ENCODE results near the gene DTWD2.
"Not testable (repeated sequence)": the region's sequence is repeated elsewhere in the genome, so short reads cannot be mapped to it uniquely, and the experiment has no call there.

DTWD2 gene

DNA sequence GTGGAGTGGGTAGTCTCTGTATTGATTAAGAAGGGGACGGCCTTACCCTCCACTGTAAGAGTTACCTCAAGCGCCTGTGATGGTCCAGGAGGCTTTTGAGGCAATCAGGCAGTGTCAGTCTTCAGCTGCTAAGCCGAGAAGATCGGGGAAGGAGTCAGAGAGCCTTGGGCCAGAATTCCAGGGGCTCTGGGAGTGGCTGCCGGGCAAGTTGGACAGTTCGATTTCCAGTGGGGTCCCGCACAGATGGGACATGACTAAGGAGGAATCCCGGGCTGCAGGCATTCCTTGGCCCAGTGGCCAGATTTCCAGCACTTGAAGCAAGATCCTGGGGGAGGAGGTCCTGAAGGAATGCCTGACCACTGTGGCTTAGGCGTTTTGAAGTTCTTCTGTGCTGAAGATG lies 38.0 kb downstream of the DTWD2 start:
- not testable (repeated sequence) for DNase-seq (ENCODE audit: low read depth)

DNA sequence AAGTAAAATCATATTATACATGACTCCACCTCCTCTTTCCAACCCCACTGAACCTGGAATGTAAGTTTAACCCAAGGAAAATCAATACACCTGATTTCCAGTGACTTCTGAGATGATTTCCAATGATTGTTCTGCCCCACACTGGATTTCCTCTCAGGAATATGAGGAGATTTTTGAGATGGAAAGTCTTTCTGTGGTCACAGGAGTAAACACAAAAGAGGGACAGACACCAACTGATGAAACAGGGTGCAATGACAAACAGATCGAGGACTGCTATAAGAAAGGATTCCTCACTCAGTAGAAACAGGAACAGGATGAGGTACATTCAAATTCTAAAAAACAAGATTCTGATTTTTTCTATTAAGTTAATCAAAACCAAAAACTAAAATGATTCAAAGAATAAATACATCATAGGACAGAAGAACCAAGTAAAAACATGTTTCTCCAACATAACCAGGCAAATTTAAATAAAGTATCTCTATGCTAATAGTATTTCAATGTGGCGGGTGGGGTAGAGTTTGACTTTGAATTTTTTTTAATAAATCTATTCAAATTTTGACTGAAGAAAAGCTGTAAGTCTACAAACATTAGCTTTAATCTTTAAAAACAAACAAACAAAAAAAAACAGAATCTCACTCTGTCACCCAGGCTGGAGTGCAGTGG lies 42.1 kb downstream of the DTWD2 start:
- DNase-seq (ENCODE audit: low read depth) = no peak

DNA sequence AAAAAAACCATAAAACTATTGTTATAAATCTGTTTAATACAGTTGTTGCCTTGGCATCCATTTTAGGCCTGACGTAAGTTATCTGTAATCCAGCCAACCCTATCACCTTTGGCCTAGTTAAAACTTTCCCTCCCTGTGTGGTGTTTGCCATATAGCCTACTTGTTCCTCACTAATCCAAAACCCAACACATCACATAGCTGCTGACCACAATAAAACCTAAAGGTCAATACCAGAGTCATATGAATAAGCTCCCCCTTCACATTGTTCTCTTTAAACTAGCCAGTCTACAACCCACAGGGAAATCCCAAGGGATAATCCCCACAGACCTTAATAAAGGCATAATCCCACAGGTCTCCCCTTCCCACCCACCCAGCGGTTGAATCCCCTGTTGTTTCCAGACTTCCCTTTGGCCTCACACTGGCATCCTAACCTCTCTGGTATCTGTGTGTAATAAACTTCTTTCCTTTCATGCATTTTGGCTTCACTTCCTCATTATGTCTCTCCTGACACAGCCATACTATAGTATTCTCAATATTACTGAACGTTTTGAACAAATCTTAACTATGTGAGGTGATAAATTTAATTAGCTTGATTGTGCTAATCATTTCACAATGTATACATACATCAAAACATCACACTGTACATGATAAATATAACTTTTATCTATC lies 50.8 kb downstream of the DTWD2 start:
- DNase-seq (ENCODE audit: low read depth) = no peak

DNA sequence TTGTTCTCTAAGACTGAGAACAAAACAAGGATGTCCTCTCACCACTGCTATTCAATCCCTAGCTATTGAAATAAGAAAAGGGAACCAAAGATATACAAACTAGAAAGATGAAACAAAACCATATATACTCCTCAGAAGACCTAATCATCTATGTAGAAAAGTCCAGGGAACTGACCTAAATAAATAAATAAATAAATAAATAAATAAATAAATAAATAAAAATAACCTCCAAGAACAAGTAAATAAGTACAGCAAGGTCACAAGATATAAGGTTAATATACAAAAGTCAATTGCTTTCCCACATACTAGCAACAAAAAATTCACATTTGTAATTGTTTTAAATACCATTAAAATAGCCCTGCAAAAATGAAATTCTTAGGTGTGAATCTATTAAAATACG lies 54.6 kb downstream of the DTWD2 start:
- no peak for DNase-seq (ENCODE audit: low read depth)

DNA sequence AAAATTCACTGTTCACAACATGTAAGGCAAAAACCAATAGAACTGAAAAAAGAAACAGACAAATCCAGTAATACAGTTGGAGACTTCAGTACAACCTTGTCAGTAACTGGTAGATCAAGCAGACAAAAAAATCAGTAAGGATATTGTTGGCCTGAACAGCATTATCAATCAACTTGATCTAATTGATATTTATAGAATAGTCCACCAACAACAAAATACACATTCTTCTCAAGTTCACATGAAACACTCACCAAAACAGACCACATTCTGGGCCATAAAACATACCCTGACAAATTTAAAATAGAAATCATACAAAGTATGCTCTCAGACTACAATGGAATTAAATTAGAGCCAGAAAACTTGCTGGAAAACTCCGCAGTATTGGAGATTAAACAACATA lies 56.8 kb downstream of the DTWD2 start:
- no peak for DNase-seq (ENCODE audit: low read depth)

DNA sequence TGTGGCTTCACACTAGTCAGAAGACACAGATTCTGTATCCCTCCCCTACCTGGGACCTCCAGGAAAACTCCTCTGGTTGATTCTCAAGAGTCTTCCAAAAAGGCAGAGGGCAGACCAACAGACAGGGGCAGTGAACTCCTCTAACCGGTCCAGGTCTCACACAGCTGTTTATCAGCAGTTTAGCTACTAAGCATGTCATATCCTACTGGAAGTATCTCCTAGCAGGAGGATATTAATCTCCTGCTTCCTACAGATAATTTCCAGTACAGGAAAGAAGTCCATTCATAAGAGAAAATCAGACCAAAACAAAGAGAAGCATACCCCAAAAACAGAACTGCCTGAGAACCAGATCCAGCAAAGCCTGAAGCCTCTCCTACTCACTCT lies 64.3 kb downstream of the DTWD2 start:
- no peak for DNase-seq (ENCODE audit: low read depth)

DNA sequence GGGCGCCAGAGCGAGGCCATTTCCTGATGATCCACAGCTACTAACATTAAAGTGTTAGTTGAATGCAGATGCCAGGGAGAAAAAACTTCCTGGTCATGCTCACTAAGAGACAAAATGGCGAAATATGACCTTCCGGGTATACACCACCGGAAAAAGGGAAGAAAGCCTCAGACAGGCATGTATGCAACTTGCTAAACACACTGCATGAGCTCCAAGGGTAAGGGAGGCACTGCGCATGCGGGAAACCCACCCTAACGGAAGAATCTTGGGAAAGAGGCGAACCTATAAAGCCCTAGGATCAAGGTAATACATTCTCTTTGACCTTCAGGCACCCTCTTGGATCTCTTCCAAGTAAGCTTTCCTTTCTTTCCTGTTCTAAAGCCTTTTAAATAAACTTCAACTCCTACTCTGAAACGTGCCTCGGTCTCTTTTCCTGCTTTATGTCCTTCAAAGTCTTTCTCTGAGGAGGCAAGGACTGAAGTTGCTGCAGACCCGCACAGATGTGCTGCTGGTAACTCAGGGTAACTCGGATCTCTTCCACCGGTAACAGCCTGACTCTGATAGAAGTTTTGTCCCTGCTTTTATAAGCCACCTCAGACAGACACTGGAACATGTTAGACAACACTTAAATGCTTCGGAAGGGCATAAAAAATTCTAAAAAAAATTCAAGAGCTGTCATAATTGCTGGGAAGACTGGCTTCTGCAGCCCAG lies 64.9 kb downstream of the DTWD2 start:
- DNase-seq (ENCODE audit: low read depth) = no peak

DNA sequence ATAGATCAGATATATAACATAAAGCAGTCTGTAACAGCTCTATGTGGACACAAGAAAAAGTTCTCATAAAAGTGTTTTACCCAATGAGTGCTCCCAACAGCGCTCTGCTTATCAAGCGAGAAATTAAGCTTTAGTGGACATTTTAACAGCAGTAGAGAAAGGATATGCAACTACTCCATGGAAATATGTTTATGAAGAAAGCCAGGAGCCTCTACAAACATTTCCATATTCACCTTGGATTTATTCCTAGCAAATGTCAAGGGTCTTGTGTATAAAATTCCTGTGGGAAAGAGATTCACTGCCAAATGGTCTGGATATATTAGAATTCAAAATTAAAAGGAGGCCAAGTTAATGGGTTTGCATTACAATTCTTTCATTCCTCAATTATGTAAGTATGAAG lies 66.5 kb downstream of the DTWD2 start:
- DNase-seq (ENCODE audit: low read depth) = no peak

DNA sequence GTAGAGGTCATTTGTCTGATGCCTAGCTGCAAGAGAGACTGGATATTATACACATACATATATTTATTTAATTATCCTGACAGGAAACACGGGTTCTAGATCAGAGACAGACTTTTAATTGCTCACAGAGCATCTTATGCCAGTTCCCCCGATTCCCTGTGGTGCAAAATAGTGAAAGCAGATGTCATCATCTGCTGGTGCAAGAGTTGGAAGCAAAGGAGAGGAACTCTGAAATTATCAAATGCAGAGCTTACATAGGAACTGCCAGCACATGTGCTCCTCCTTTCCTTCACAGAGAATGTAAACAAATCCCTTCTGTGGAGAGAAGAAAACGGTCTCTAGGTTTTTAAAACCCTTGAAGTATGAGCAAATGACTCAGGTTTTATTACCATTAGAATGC lies 69.3 kb downstream of the DTWD2 start:
- no peak for DNase-seq (ENCODE audit: low read depth)

DNA sequence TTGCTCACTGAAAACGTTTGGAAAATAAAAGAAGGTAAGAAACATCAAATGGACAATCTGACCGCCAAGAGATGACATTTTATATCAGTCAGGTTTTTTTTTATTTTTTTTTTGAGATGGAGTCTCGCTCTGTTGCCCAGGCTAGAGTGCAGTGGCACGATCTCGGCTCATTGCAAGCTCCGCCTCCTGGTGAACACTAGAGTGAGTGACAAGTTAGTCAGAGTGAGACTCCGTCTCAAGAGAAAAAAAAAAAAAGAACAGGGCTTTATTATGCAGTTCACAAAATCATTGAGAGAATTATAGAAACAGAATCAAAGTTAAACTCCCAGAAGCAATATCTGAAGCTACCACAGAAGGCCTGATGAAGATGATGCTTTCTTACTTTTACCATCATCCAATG lies 70.1 kb downstream of the DTWD2 start:
- DNase-seq (ENCODE audit: low read depth) = no peak

DNA sequence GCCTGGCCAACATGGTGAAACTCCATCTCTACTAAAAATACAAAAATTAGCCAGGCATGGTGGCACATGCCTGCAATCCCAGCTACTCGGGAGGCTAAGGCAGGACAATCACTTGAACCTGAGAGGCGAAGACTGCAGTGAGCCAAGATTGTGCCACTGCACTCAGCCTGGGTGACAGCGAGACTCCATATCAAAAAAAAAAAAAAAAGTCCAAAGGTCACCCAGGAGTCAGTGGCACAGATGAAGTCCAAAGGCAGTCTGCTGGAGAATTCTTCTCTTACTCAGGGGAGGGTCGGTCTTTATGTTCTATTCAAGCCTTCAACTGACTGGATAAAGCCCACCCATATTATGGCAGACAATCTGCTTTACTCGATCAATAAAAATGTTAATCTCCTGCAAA lies 80.8 kb downstream of the DTWD2 start:
- not testable (repeated sequence) for DNase-seq (ENCODE audit: low read depth)

DNA sequence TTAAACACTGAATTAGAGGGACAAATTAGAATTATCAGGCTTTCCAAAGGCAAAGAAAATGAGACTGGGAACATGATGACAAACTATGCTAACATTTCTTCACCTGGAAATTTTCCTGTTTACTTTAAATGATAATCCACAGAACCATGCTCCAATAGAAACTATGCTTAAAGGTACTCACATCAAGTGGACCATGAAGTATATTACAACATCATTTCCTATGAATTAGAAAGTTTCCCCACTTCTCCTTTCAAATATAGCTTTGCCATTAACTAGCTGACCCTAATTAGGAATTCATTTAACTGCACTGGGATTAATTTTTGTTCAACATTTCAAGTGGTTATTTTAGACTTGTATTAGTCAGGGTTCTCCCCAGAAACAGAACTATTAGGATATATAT lies 81.4 kb downstream of the DTWD2 start:
- no peak for DNase-seq (ENCODE audit: low read depth)

DNA sequence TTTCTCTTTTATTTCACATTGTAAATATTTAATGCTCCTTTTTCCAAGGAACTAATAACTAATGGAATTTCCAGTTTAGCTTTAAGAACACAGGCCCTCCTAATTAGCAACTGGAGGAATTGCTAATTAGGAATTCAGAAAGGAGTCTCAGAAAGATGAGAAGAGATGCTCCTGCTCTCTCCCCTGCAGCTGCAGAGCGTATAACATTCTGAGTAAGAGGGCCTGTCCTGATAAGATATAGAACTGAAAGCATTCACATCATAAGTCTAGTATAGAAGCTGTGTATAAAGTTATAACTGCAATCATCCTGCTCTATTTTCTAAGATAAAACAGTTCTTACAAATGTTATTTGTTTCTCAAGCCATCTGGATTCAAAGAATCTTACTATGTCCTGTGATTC lies 83.2 kb downstream of the DTWD2 start:
- DNase-seq (ENCODE audit: low read depth) = no peak

DNA sequence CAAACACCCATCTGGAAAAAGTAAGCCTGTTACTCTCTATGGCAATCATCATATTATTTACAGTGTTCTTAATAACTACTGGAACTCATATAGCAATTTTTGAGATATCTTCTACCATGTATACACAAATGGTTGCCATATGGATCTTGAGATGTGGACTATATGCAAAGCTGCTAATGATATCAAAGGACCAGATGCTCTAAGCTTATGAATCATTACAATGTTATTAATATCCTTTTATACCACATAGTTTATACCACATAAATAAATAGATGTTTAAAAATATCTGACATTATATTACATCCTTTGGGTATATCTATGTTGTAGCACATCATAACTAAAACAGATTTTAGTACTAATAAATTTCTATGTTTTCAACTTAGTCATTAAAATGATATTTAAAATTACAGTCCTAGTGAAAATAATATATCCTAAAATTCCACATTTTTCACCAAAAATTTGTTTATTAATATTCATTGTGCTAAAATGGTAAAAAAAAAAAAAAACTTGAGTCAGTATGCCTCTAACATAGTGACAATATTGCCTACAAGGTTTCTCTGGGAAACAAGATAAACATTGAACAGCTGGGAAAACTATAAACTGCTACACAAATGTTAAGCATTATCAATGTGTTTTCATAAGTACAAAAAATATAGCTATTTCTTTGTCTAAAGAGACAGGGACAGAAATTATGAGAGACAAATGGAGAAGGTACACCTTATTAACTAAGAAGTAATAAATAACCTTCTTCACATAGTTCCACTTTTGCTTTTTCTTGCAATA lies 85.5 kb downstream of the DTWD2 start:
- no peak for DNase-seq (ENCODE audit: low read depth)

DNA sequence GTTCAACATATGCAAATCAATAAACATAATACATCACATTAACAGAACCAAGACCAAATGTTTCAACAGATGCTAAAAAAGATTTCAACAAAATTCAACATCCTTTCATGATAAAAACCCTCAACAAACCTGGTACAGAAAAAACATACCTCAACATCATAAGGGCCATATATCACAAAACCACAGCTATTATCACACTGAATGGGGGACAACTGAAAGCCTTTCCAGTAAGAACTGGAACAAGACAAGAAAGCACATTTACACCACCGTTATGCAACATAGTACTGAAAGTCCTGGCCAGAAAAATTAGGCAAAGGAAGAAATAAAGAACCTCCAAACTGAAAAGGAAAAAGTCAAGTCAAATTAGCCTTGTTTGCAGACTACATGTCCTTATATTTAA lies 93.6 kb downstream of the DTWD2 start:
- no peak for DNase-seq (ENCODE audit: low read depth)

DNA sequence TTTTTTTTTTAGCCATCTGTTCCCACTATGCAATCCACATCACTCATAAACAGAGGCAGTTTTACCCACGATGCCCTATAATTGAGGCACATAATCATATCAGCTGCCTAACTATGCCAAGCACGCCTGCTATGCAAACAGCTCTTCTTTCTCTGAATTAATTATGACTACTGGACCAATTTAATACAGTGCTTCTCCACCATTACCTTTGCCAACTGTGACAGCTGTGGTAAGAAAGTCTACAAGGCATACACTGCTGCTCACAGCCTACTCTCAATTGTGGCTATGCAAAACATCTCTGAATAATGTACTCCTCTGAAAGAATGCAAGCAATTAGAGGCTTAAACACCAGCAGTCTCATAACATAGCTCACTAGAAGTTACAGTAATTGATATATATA lies 97.1 kb downstream of the DTWD2 start:
- no peak for DNase-seq (ENCODE audit: low read depth)

DNA sequence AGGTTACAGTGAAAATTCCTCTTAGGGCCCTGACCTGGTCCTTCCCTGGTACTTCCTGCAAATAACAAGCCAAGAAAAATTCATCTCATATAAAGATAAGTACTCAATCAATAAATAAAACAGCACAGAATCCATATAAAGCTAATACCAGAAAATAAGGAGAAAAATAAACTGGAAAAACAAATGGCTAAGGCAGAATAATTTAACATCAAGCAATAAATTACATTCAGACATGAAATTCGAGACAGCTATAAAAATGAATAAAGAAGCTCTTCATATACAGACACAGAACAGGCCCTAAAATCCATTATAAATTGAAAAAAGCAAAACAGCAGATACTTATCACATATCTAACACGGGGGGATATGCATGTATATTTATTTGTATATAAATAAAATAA lies 99.2 kb downstream of the DTWD2 start:
- no peak for DNase-seq (ENCODE audit: low read depth)

DNA sequence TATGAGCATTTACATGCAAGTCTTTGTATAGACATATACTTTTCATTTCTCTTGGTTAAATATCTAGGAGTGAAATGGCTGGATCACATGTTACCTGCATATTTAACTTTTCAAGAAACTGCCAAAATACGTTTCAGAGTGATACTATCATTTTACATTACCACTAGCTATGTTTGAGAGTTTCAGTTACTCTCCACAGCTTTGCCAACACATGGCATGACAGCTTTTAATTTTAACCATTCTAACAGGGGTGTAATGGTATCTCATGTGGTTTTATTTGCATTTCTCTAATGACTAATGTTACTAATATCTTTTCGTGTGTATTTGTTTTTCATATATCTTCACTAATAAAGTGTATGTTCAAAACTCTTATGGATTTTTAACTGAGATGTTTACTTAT lies 99.8 kb downstream of the DTWD2 start:
- no peak for DNase-seq (ENCODE audit: low read depth)

DNA sequence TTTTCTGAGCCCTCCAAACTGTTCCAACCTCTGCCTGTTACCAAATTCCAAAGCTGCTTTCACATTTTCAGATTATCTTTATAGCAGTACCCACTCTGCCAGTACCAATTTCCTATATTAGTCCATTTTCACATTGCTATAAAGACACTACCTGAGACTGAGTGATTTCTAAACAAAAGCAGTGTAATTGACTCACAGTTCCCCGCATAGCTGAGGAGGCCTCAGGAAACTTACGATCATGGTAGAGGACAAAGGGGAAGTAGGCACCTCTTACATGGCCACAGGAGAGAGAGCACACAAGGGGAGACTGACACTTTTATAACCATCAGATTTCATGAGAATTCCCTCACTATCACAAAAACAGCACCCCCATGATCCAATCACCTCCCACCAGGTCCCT lies 105.0 kb downstream of the DTWD2 start:
- DNase-seq (ENCODE audit: low read depth) = no peak

DNA sequence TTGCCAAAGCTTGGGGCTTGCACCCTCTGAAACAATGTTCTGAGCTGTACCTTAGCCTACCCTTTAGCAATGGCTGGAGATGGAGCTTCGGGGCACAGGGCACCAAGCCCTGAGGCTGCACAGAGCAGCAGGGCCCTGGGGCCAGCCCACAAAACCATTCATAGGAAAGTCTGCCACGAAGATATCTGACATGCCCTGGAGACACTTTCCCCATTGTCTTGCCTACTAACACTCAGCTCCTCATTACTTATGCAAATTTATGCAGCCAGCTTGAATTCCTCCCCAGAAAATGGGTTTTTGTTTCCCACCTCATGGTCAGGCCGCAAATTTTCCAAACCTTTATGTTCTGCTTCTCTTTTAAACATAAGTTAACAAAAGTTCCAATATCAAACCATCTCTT lies 105.7 kb downstream of the DTWD2 start:
- DNase-seq (ENCODE audit: low read depth) = no peak

DNA sequence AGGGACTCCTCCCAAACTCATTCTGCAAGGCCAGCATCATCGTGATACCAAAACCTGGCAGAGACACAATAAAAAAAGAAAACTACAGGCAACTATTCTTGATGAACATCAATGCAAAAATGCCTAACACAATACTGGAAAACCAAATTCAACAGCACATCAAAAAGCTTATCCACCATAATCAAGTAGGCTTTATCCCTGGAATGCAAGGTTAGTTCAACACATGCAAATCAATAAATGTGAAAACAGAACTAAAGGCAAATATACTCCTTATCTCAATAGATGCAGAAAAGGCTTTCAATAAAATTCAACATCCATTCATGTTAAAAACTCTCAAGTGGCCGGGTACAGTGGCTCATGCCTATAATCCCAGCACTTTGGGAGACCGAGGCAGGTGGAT lies 111.5 kb downstream of the DTWD2 start:
- not testable (repeated sequence) for DNase-seq (ENCODE audit: low read depth)

DNA sequence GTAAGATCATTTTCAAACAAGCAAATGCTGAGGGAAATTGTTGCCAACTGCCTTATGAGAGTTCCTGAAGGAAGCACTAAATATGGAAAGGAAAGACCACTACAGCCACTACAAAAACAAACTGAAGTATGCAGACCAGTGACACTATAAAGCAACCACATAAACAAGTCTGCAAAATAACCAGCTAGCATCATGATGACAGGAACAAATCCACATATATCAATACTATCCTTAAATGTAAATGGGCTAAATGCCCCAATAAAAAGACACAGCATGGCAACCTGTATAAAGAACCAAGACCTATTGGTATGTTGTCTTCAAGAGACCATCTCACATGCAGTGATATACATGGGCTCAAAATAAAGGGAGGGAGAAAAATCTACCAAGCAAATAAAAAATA lies 113.2 kb downstream of the DTWD2 start:
- no peak for DNase-seq (ENCODE audit: low read depth)

DNA sequence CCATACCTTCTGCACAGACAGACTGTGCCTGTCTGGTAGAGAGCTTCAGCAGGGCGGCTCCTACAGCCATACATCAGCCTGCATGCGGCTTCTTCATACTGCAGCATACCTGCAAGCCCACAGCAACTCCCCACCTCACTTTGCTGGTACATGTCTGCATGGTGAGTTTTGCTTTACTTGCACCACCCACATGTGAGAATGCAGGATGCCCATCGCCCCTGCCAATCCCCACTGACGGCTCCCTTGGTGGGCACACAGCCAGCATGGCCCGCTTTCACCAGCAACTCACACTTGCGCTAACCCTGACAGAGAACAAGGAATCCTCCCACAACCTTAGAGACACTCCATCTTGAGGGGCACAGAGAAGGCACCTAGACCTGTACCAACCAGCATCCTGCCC lies 114.9 kb downstream of the DTWD2 start:
- no peak for DNase-seq (ENCODE audit: low read depth)
